SK-N-SH (cell line): Measurements from ENCODE around the gene AMD1. TPM values are rescaled to one million over a fixed set of nuclear protein-coding genes. Genes with fewer than 3 reads are reported as not detected.

Source experiments
- CTCF ChIA-PET: fragments of 300-600, 350-600 bp; formaldehyde crosslinking; extraction: SDS; loops from one replicate; lab custom pipeline; 2021; lab: Yijun Ruan, JAX
- POLR2A ChIA-PET: fragments of 350-600 bp; sonication (Branson Sonifier 250); formaldehyde crosslinking; extraction: SDS; loops from one replicate; lab custom pipeline; 2020; ENCODE audit warnings: antibody characterized with exemption, inconsistent platforms; lab: Yijun Ruan, JAX
- DNase-seq: peaks from one replicate; pipeline ENCODE4 v3.0.0; 2012
- H2AFZ ChIP-seq: fragments of 200-600 bp; sonication (generic); 2 replicates; pipeline ENCODE4 v1.8.1; 2016; ENCODE audit warnings: antibody characterized with exemption, mild to moderate bottlenecking, low read depth
- H3F3A ChIP-seq: fragments of 200-600 bp; sonication (generic); replicated peaks from 2 replicates; pipeline ENCODE3; 2016; ENCODE audit warnings: antibody characterized with exemption, mild to moderate bottlenecking; ENCODE audit not compliant: insufficient read depth
- H3K27ac ChIP-seq, 2 experiments: fragments of 200-500 bp in 1 of 2; fragments of 200-600 bp in 1 of 2; sonication (Bioruptor generic) in 1 of 2; sonication (generic), shearing (Covaris generic) in 1 of 2; 2 replicates each; pipeline versions ENCODE4 v1.5.1 to v1.6.1; 2014 to 2016; ENCODE audit warnings: low read depth in 2 of 2, inconsistent platforms in 1 of 2, low read length in 1 of 2, mild to moderate bottlenecking in 1 of 2, mixed read lengths in 1 of 2
- H3K27me3 ChIP-seq: fragments of 200-600 bp; sonication (generic), shearing (Covaris generic); 2 replicates; pipeline ENCODE4 v1.6.1; 2016; ENCODE audit warnings: mixed run types; ENCODE audit not compliant: insufficient read depth
- H3K36me3 ChIP-seq, 2 experiments: fragments of 200-500 bp in 1 of 2; fragments of 200-600 bp in 1 of 2; sonication (Bioruptor generic) in 1 of 2; sonication (generic) in 1 of 2; replicated peaks in 1 of 2; 2 replicates each; pipeline versions ENCODE3 to v1.5.1; 2014 to 2016; ENCODE audit warnings: low read length in 1 of 2, mild to moderate bottlenecking in 1 of 2; ENCODE audit not compliant: insufficient read depth in 2 of 2, control insufficient read depth in 1 of 2
- H3K4me1 ChIP-seq, 2 experiments: fragments of 200-500 bp in 1 of 2; fragments of 200-600 bp in 1 of 2; sonication (Bioruptor generic) in 1 of 2; sonication (generic), shearing (Covaris generic) in 1 of 2; 2 replicates each; pipeline versions ENCODE4 v1.5.1 to v1.6.1; 2014 to 2016; ENCODE audit warnings: low read depth in 1 of 2, low read length in 1 of 2, mixed run types in 1 of 2; ENCODE audit not compliant: insufficient read depth in 2 of 2, control insufficient read depth in 1 of 2
- H3K4me2 ChIP-seq: fragments of 200-600 bp; sonication (generic), shearing (Covaris generic); 2 replicates; pipeline ENCODE4 v1.6.1; 2017; ENCODE audit warnings: mixed run types
- H3K4me3 ChIP-seq, 2 experiments: fragments of 200-500 bp in 1 of 2; fragments of 200-600 bp in 1 of 2; sonication (Bioruptor generic) in 1 of 2; sonication (generic), shearing (Covaris generic) in 1 of 2; 2 replicates each; pipeline versions ENCODE4 v1.5.1 to v1.8.1; 2014 to 2016; ENCODE audit warnings: low read depth in 2 of 2, inconsistent platforms in 1 of 2, low read length in 1 of 2, mild to moderate bottlenecking in 1 of 2, mixed read lengths in 1 of 2, moderate library complexity in 1 of 2
- H3K79me2 ChIP-seq: fragments of 200-600 bp; sonication (generic); 2 replicates; pipeline ENCODE4 v1.8.1; 2017; ENCODE audit warnings: mild to moderate bottlenecking; ENCODE audit not compliant: insufficient read depth
- H3K9ac ChIP-seq: fragments of 200-600 bp; sonication (generic); 2 replicates; pipeline ENCODE4 v1.6.1; 2017; ENCODE audit warnings: mixed run types
- H3K9me2 ChIP-seq: fragments of 200-600 bp; sonication (generic); 2 replicates; pipeline ENCODE4 v1.6.1; 2017; ENCODE audit warnings: mixed run types
- H3K9me3 ChIP-seq: fragments of 200-600 bp; sonication (generic); 2 replicates; pipeline ENCODE4 v1.6.1; 2017; ENCODE audit warnings: mixed run types, mild to moderate bottlenecking, moderate library complexity
- H4K20me1 ChIP-seq: fragments of 200-600 bp; sonication (generic); 2 replicates; pipeline ENCODE4 v1.6.1; 2017; ENCODE audit warnings: mild to moderate bottlenecking, mixed run types; ENCODE audit not compliant: insufficient read depth
- CHD2 ChIP-seq: fragments of 150-350 bp; IDR thresholded peaks from 2 replicates; pipeline ENCODE4 v1.6.1; 2018; ENCODE audit warnings: low read length; ENCODE audit not compliant: partially characterized antibody
- CTCF ChIP-seq: fragments of 200-600 bp; sonication (generic); IDR thresholded peaks from 2 replicates; pipeline ENCODE4 v1.6.1; 2017; ENCODE audit warnings: antibody characterized with exemption, mild to moderate bottlenecking, moderate library complexity
- ELF1 ChIP-seq: IDR thresholded peaks from 2 replicates; pipeline ENCODE4 v1.4.0; 2012
- FOXM1 ChIP-seq: IDR thresholded peaks from 2 replicates; pipeline ENCODE4 v1.4.0; 2012; ENCODE audit warnings: low read depth, mild to moderate bottlenecking
- GABPA ChIP-seq: IDR thresholded peaks from 2 replicates; pipeline ENCODE4 v1.4.0; 2012; ENCODE audit warnings: low read depth, mild to moderate bottlenecking
- GATA2 ChIP-seq: sonication (generic); formaldehyde crosslinking; IDR thresholded peaks from 2 replicates; pipeline ENCODE4 v1.5.0; 2020; ENCODE audit warnings: mild to moderate bottlenecking, missing genetic modification reagents
- IRF3 ChIP-seq: fragments of 150-350 bp; IDR thresholded peaks from 2 replicates; pipeline ENCODE4 v1.6.1; 2016; ENCODE audit warnings: mild to moderate bottlenecking, low read depth, low read length
- MAX ChIP-seq: IDR thresholded peaks from 2 replicates; pipeline ENCODE4 v1.4.0; 2012; ENCODE audit warnings: low read depth
- NRF1 ChIP-seq: IDR thresholded peaks from 2 replicates; pipeline ENCODE4 v1.6.1; 2012; ENCODE audit warnings: low read depth, mild to moderate bottlenecking, low read length
- POLR2AphosphoS5 ChIP-seq: IDR thresholded peaks from 2 replicates; pipeline ENCODE4 v1.6.1; 2012; ENCODE audit warnings: low read depth, low read length
- RAD21 ChIP-seq: IDR thresholded peaks from 2 replicates; pipeline ENCODE4 v1.6.1; 2012; ENCODE audit warnings: mild to moderate bottlenecking, low read length
- RCOR1 ChIP-seq: fragments of 150-350 bp; IDR thresholded peaks from 2 replicates; pipeline ENCODE4 v1.6.1; 2017; ENCODE audit warnings: antibody characterized with exemption, low read length
- REST ChIP-seq: IDR thresholded peaks from 2 replicates; pipeline ENCODE4 v1.6.1; 2012; ENCODE audit warnings: mild to moderate bottlenecking, low read depth, low read length, moderate library complexity
- SIN3A ChIP-seq: IDR thresholded peaks from 2 replicates; pipeline ENCODE4 v1.6.1; 2012; ENCODE audit warnings: low read depth, mild to moderate bottlenecking, low read length, moderate library complexity, borderline replicate concordance
- SMC3 ChIP-seq: IDR thresholded peaks from 2 replicates; pipeline ENCODE4 v1.6.1; 2012; ENCODE audit warnings: low read depth, low read length, improper control_type of control experiment
- USF1 ChIP-seq: IDR thresholded peaks from 2 replicates; pipeline ENCODE4 v1.4.0; 2012; ENCODE audit warnings: low read depth, borderline replicate concordance
- USF2 ChIP-seq: fragments of 150-350 bp; IDR thresholded peaks from 2 replicates; pipeline ENCODE4 v1.6.1; 2017; ENCODE audit warnings: antibody characterized with exemption, low read length, low read depth, borderline replicate concordance
- YY1 ChIP-seq: IDR thresholded peaks from 2 replicates; pipeline ENCODE4 v1.4.0; 2012; ENCODE audit warnings: low read depth, mild to moderate bottlenecking
- ZBTB33 ChIP-seq: IDR thresholded peaks from 2 replicates; pipeline ENCODE4 v1.4.0; 2012; ENCODE audit warnings: low read depth, borderline replicate concordance
- WGBS: methylation state at CpG from one replicate; pipeline ENCODE4 v1.1.6; 2017; ENCODE audit warnings: low lambda C conversion rate; 5-methylcytosine and 5-hydroxymethylcytosine counted together
- polyA plus RNA-seq, 3 experiments: library from polyadenylated mRNA; depleted of rRNA; stranded (reverse); fragments of >200 nt; gene quantifications; 2 replicates each; pipeline ENCODE4 v1.2.3, GENCODE V29; 2012

Gene AMD1
- polyA plus RNA-seq, 1 of the 3 experiments (the other 2 are of a cell fraction) = 21.1 TPM

- no peak for TF ChIP-seq POLR2AphosphoS5
- TF ChIP-seq RAD21 = no peak
- TF ChIP-seq IRF3 = no peak
- TF ChIP-seq RCOR1 = no peak
- TF ChIP-seq MAX = no peak
- no peak for TF ChIP-seq NRF1
- no peak for TF ChIP-seq FOXM1
These were observed 7.7 kb downstream of the AMD1 start (continued) for GRCh38 chr6:110882274-110882619.

GRCh38 chr6:110882824-110883554, 8.4 kb downstream of the AMD1 start:
- H3F3A ChIP-seq = peaks cover 8% of the 10 kb centered on the region
- H3K9me3 ChIP-seq = no peaks in the 10 kb centered on the region
- 96% methylated on average over 2 of the region's 2 CpGs for whole genome bisulfite sequencing
- H3K9me2 ChIP-seq = no peaks in the 10 kb centered on the region
- no peak overlapping the region for H3K9ac ChIP-seq
- peaks cover 100% of the 10 kb centered on the region for H3K79me2 ChIP-seq
- CTCF ChIA-PET = no interaction called here
- peaks cover 100% of the 10 kb centered on the region for H4K20me1 ChIP-seq
- no peak overlapping the region for H3K4me3 ChIP-seq
- H3K27ac ChIP-seq = no peak overlapping the region
- H3K27me3 ChIP-seq = no peaks in the 10 kb centered on the region
- DNase-seq = no peak
- no peak overlapping the region for H2AFZ ChIP-seq
- H3K4me2 ChIP-seq = no peak overlapping the region
- H3K36me3 ChIP-seq = peaks cover 0 to 6% of the 10 kb centered on the region in 2 experiments
- POLR2A ChIA-PET = interaction anchor here (1.3 kb wide), 1 partner anchor 9 kb away, joined by 5 read pairs; the partner anchor contains the start of gene AMD1
- H3K4me1 ChIP-seq = peaks cover 10 to 26% of the 10 kb centered on the region in 2 experiments; a peak in 3 of 4 replicates
- TF ChIP-seq REST (no peak), CHD2 (no peak), SMC3 (no peak), ELF1 (no peak), GATA2 (CRISPR knock-in tag) (no peak), GABPA (no peak), SIN3A (no peak), RAD21 (no peak), YY1 (no peak), CTCF (no peak), USF1 (no peak), FOXM1 (no peak), MAX (no peak), NRF1 (no peak), ZBTB33 (no peak), USF2 (no peak)
